NAMALWA (cell line): ENCODE measurements around the gene ELN.
A peak's percentile ranks its signal among the peaks of the same experiment; 100 is the strongest.

Source experiments
- DNase-seq: peaks from one replicate; pipeline ENCODE4 v3.0.0-alpha.2; 2015; ENCODE audit warnings: low spot score

The ELN gene

GRCh38 chr7:74025146-74025545 lies 2.8 kb upstream of the ELN start:
- DNase-seq, result no peak

- no peak for DNase-seq
Observed at GRCh38 chr7:74025730-74026129, 2.2 kb upstream of the ELN start.

GRCh38 chr7:74026406-74026902 lies 1.5 kb upstream of the ELN start:
- DNase-seq, result no peak

- DNase-seq, result peak; percentile 75
Observed at GRCh38 chr7:74026903-74027682, 880 bp upstream of the ELN start.

GRCh38 chr7:74028321-74028838 lies 407 bp downstream of the ELN start:
- no peak for DNase-seq

- DNase-seq, result no peak
Observed at GRCh38 chr7:74029089-74029785, 1.3 kb downstream of the ELN start.

- no peak for DNase-seq
Observed at GRCh38 chr7:74029991-74030415, 2.0 kb downstream of the ELN start.

GRCh38 chr7:74030861-74031260 lies 2.9 kb downstream of the ELN start:
- no peak for DNase-seq

GRCh38 chr7:74031403-74032190 lies 3.6 kb downstream of the ELN start:
- DNase-seq, result no peak

- DNase-seq, result no peak
Observed at GRCh38 chr7:74032191-74032490, 4.2 kb downstream of the ELN start.

- no peak for DNase-seq
Observed at GRCh38 chr7:74032624-74033371, 4.8 kb downstream of the ELN start.

GRCh38 chr7:74033372-74034311 lies 5.7 kb downstream of the ELN start:
- no peak for DNase-seq

GRCh38 chr7:74037609-74038008 lies 9.6 kb downstream of the ELN start:
- no peak for DNase-seq

GRCh38 chr7:74038194-74038961 lies 10.4 kb downstream of the ELN start:
- DNase-seq, result no peak

GRCh38 chr7:74039337-74039736 lies 11.4 kb downstream of the ELN start:
- DNase-seq, result no peak

- DNase-seq, result no peak
Observed at GRCh38 chr7:74040101-74040790, 12.3 kb downstream of the ELN start.

GRCh38 chr7:74040791-74041520 lies 13.0 kb downstream of the ELN start:
- no peak for DNase-seq

- DNase-seq, result no peak
Observed at GRCh38 chr7:74042746-74043522, 15.0 kb downstream of the ELN start.
